ENCODE results near the gene AJM1.

GRCh38 chr9:136831002-136831719, 11.1 kb upstream of the AJM1 start:
- TF ChIP-seq, protein P1, sequence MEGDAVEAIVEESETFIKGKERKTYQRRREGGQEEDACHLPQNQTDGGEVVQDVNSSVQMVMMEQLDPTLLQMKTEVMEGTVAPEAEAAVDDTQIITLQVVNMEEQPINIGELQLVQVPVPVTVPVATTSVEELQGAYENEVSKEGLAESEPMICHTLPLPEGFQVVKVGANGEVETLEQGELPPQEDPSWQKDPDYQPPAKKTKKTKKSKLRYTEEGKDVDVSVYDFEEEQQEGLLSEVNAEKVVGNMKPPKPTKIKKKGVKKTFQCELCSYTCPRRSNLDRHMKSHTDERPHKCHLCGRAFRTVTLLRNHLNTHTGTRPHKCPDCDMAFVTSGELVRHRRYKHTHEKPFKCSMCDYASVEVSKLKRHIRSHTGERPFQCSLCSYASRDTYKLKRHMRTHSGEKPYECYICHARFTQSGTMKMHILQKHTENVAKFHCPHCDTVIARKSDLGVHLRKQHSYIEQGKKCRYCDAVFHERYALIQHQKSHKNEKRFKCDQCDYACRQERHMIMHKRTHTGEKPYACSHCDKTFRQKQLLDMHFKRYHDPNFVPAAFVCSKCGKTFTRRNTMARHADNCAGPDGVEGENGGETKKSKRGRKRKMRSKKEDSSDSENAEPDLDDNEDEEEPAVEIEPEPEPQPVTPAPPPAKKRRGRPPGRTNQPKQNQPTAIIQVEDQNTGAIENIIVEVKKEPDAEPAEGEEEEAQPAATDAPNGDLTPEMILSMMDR (IDR thresholded peaks at IDR 0.05): no peak
- TF ChIP-seq POLR2AphosphoS5 (IDR thresholded peaks at IDR 0.05) (no peak), EP300 (IDR thresholded peaks at IDR 0.05) (no peak)

All from upper lobe of left lung (tissue), 4 donors.